Right ventricle myocardium inferior (tissue), 1 donor: ENCODE measurements around the gene KRTAP9-1. TPM values are rescaled to one million over a fixed set of nuclear protein-coding genes. Genes with fewer than 3 reads are reported as not detected.
"Not testable (repeated sequence)": the region's sequence is repeated elsewhere in the genome, so short reads cannot be mapped to it uniquely, and the experiment has no call there.

Source experiments
- ATAC-seq: fragments of 200-7000 bp; cut with Tn5 transposase; one replicate; pipeline ENCODE4 v1.9.1; 2020; ENCODE audit warnings: mild to moderate bottlenecking, moderate library complexity
- DNase-seq: peaks from one replicate; pipeline ENCODE4 v3.0.0; 2021; ENCODE audit errors: missing footprints
- intact Hi-C: fragments of 100-400 bp; cut with DNase I; formaldehyde crosslinking; loops from one replicate; pipeline ENCODE4 v1.11.0; 2022
- long read RNA-seq: library from polyadenylated mRNA; unstranded; transcript quantifications from one replicate; pipeline ENCODE4 v2.0.0, GENCODE V29; 2021
- total RNA-seq: library from RNA; stranded (reverse); fragmentation: NEBNext Ultra II Directional; extraction: Animal tissue kit (Norgen Biotek cat#: 25700); gene quantifications from one replicate; pipeline ENCODE4 v1.2.1, GENCODE V29; 2021
- donor health status: DM: no; HTN: yes; CAD: no; lungs with severe emphysema.

The KRTAP9-1 gene, protein sequence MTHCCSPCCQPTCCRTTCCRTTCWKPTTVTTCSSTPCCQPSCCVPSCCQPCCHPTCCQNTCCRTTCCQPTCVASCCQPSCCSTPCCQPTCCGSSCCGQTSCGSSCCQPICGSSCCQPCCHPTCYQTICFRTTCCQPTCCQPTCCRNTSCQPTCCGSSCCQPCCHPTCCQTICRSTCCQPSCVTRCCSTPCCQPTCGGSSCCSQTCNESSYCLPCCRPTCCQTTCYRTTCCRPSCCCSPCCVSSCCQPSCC
- not detected for total RNA-seq
- long read RNA-seq: 0 reads

DNA sequence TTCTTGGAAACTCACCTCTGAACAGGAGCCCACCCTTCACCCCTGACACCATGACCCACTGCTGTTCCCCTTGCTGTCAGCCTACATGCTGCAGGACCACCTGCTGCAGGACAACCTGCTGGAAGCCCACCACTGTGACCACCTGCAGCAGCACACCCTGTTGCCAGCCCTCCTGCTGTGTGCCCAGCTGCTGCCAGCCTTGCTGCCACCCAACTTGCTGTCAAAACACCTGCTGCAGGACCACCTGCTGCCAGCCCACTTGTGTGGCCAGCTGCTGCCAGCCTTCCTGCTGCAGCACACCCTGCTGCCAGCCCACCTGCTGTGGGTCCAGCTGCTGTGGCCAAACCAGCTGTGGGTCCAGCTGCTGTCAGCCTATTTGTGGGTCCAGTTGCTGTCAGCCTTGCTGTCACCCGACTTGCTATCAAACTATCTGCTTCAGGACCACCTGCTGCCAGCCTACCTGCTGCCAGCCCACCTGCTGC lies at the start of gene KRTAP9-1:
Gene KRTAP9-1, plus strand, starts transcription at position 51 of the 482 bp plus-strand sequence. Its CDS starts 0 bp downstream, at position 51.
- DNase-seq, ATAC-seq, intact Hi-C loops: not testable (repeated sequence)

DNA sequence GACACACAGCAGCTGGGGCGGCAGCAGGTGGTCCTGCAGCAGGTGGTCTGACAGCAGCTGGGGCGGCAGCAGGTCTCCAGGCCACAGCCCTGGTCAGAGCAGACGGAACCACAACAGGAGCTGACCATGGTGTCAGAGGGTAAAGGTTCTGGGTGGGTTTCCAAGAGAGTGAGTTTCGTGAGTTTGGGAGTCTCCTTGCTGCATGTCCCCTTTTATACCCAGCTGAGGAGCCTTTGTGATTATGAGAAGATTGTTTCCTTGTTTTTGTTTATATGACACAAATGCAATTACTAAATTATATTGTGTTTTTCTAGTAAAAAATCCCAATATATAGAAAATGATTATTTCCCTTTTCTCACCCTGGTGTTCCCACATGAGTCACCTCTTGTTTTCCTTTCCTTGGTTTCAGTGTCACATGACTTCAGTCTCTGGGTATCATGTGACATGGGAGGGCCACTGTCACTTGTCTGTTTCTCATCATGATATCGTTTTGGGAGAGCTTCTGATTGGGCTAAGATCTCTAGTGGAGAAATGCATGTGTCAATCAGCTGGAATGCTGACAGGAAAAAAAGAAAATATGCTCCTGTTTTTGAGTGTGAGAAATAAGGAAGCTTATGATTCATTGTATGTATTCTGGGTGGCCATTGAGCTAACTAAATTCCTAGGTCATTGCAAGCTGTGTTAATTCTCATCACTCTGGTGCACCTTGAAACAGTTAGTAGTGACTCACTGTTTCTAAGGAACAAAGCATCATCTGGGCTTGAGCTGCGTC lies 49.1 kb upstream of the KRTAP9-1 start, which contains the start of gene KRTAP4-6:
Gene KRTAP4-6, minus strand, starts transcription at position 185 of the 772 bp plus-strand sequence. Its CDS starts 57 bp downstream, at position 128.
- ATAC-seq: no peak
- DNase-seq: no peak

DNA sequence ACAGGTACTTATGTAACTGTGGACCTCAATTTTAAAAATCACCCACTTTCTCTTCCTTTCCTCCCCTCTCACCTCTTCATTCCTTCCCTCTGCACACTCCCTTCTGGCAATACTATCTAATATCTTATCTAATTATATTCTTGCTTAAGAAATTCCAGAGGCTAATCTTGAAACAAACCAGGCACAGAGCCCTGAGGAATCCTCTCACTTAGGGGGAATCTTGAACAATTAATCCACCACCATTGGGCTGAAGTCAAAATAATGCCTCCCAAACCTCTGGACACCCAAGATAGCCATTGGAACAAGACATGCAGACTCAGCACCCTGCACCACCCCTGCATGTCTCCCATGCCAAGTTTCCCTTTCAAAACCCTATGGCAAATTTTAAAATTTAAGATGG lies 48.3 kb upstream of the KRTAP9-1 start:
- ATAC-seq (no peak), DNase-seq (no peak)
- intact Hi-C loops: no loop called here

More for the DNA sequence above, 49.1 kb upstream of the KRTAP9-1 start, which contains the start of gene KRTAP4-6:
- intact Hi-C loops: no loop called here

DNA sequence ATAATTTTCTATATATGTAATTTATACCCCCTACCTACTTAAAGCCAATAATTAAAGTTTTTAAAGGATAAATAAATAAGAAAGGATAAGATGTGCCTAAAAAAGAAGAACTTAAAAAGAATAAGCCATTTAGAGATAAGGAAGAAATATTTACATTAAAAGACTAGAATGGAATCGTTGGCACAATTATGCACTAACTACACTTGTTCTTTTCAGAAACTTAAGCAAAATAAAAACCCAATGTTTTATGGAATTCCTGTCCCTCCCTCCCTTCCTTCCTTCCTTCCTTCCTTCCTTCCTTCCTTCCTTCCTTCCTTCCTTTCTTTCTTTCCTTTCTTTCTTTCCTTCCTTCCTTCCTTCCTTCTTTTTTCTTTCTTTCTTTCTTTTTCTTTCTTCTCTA lies 44.8 kb upstream of the KRTAP9-1 start:
- DNase-seq (no peak), ATAC-seq (no peak)
- intact Hi-C loops: no loop called here

DNA sequence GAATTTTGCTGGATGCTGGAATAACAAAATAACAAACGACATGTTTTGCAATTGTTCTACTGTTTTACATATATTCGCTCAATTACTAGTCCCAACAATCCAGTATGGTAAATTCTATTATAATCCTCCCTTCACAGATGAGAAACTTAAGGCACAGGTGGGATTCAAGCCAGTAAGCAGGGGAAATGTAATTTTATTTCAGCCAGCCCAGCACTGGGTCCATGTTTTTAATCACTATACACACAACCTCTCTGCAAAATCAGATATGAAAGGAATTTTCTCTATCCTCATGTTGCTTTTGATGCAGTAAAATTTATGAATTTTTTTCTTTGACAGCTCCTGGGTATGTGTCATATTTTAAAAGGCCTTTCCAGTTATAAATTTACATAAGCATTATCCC lies 44.4 kb upstream of the KRTAP9-1 start:
- intact Hi-C loops: no loop called here

DNA sequence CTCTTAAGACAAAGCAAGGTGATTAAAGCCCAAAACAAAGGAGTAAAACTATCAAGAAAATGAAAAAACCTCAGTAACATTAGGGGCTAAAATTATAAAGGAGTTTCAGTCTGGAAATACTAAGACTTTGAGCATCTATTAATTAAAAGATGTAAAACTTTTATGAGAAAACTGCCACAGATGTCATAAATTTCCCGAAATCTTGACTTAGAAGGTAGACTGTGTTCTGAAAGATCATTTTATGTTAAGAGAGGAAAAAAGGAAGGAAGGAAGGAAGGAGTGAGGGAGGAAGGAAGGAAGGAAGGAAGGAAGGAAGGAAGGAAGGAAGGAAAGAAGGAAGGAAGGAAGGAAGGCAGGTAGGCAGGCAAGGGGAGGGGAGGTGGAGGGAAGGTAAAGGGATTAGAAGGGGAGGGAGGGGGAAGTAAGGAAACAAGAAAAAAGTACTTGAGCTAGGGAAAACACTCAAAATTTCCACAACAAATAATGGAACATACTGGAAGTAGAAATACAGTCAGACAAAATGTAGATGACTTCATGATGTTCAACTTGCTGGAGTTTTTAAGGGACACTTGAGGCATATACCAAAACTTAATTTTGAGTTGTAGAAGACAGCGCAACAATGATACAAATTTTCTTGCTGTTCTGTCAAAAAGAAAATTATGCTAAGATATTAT lies 42.0 kb upstream of the KRTAP9-1 start:
- ATAC-seq (no peak), DNase-seq (no peak)
- intact Hi-C loops: no loop called here

More for the DNA sequence above, 44.4 kb upstream of the KRTAP9-1 start:
- DNase-seq: no peak
- no peak for ATAC-seq

DNA sequence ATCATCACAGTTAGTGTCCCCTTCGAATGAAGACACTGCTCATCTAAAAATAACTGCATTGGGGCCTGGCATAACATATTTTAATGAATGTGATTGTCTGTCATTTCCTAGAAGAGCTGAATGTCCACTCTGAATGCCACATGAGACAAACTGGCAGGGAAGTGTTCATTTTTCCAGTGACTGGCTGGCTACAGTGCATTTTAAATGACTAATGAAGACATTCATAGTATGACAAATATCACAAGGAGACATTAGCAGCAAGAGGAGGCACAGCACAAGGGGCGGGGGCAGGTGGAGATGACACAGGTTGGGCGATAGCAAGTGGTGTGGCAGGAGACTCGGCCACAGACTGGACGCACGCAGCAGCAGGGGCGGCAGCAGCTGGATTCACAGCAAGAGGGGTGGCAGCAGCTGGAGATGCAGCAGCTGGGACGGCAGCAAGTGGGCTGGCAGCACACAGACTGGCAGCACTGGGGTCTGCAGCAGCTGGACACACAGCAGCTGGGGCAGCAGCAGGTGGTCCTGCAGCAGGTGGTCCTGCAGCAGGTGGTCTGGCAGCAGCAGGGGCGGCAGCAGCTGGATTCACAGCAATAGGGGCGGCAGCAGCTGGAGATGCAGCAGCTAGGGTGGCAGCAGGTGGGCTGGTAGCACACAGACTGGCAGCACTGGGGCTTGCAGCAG lies 40.6 kb upstream of the KRTAP9-1 start:
- intact Hi-C loops, DNase-seq, ATAC-seq: not testable (repeated sequence)

DNA sequence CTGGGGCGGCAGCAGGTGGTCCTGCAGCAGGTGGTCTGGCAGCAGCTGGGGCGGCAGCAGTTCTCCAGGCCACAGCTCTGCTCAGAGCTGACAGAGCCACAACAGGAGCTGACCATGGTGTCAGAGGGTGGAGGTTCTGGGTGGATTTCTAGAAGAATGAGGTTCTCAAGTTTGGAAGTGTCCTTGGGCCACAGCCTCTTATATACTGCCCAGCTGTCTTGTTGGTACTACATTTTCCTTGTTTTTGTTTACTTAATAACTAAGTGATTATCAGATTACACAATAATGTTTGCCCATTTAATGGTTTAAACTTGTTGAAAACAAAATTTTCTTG lies 40.1 kb upstream of the KRTAP9-1 start, which contains the start of gene KRTAP4-5:
Gene KRTAP4-5, minus strand, starts transcription at position 174 of the 334 bp plus-strand sequence. Its CDS starts 58 bp downstream, at position 116.
- intact Hi-C loops: no loop called here
- DNase-seq (no peak), ATAC-seq (no peak)

DNA sequence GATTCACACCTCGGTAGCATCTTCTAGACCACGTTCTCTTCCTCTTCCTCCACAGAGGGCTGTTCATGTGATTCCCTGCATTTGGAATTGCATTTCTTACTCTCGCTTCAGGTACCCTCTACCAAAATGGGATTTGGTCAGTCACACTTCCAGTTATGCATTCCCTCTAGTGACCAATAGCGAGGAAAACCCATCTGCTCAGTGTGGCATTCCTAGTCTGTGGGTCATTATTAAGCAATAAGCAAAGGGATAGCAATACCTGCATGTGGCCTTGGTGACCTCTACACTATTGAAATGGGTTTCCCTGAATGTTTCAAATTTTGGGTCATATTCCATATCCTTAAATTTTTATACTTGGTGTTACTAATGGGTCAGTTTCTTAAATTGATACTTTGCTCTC lies 39.7 kb upstream of the KRTAP9-1 start:
- ATAC-seq (no peak), DNase-seq (no peak)
- intact Hi-C loops: no loop called here

DNA sequence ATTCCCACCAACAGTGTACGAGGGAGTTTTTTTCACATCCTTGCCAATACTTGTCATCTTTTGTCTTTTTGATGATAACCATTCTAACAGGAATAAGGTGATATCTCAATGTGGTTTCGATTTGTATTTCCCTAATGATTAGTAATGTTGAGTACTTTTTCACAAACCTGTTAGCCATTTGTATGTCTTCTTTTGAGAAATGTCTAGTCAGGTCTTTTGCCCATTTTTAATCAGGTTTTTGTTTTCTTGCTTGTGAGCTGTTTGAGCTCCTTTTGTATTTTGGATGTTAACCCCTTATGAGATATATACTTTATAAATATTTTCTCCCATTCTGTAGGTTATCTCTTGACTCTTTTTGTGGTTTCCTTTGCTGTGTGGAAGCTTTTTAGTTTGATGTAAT lies 38.2 kb upstream of the KRTAP9-1 start:
- ATAC-seq (no peak), DNase-seq (no peak)
- intact Hi-C loops: no loop called here

DNA sequence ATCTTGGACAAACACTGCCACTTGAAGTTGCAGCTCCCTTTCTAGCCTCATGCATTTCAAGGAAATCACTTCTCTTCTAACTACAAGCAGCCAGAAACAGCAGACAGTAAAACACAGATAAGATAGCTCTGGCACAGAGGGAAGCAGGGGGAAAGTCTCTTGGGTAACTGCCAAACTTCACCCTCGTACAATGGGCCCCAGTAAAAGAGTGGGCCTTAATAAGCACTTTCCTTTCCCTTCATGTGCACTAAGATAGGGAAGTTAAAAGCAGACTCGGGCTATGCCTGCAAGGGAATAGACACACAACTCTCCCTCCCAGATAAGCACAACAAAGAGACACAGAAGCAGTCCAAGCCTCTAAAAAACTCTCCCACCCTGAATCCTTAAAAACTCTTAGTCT lies 35.8 kb upstream of the KRTAP9-1 start:
- DNase-seq (no peak), ATAC-seq (no peak)
- intact Hi-C loops: no loop called here

DNA sequence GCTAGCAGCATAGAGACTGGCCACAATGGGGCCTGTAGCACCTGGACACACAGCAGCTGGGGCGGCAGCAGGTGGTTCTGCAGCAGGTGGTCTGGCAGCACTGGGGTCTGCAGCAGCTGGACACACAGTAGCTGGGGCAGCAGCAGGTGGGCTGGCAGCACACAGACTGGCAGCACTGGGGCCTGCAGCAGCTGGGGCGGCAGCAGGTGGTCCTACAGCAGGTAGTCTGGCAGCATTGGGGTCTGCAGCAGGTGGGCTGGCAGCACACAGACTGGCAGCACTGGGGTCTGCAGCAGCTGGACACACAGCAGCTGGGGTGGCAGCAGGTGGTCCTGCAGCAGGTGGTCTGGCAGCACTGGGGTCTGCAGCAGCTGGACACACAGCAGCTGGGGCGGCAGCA lies 29.5 kb upstream of the KRTAP9-1 start:
- ATAC-seq, intact Hi-C loops: not testable (repeated sequence)

DNA sequence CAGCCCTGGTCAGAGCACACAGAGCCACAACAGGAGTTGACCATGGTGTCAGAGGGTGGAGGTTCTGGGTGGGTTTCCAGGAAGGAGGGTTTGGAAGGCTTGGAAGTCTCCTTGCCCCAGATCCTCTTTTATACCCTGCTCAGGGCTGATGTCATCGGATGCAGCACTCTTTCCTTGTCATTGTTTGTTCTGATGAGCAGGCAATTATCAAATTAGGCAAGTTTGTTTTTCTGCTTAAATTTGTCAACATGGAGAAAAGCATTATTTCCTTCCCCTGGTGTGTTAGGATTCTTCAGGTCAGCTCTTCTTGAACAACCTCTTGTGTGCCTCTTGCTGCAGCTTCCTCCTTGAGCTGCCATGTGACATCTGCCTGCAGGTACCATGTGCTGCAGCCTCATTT lies 29.0 kb upstream of the KRTAP9-1 start, which contains the start of gene KRTAP4-4:
Gene KRTAP4-4, minus strand, starts transcription at position 101 of the 400 bp plus-strand sequence. Its CDS starts 57 bp downstream, at position 44.
- DNase-seq (no peak), ATAC-seq (no peak)
- intact Hi-C loops: no loop called here

More for the DNA sequence above, 29.5 kb upstream of the KRTAP9-1 start:
- DNase-seq: not testable (repeated sequence)

DNA sequence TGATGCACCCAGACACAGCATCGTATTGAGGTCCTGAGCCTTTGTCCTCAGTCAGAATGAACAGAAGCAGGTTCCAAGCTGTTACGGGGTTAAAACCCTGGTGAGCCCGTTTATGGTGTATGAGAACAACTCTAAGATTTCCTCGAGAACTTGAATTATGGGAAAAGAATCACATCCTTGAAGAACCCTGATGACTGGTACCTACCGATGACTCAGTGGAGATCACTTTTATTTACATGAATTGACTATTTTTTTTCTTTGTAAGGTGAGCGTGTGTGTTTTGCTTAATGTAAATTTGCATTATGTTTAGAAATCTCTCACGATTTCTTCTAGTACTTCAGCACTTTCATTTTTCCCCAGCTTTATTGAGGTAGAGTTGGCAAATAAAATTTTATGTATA lies 25.9 kb upstream of the KRTAP9-1 start:
- DNase-seq (no peak), ATAC-seq (no peak)
- intact Hi-C loops: no loop called here

DNA sequence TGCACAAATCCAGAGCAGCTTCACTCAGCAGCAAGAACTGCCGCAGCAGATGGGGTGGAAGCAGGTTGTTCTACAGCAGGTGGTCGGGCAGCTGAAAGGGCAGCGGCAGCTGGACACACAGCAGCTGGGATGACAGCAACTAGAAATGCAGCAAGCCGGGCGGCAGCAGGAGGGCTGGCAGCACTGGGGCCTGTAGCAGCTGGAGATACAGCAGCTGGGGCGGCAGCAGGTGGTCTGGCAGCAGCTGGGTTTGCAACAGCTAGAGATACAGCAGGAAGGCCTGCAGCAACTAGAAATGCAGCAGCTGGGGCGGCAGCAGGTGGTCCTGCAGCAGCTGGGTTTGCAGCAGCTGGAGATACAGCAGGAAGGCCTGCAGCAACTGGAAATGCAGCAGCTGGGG lies 22.1 kb upstream of the KRTAP9-1 start:
- intact Hi-C loops: no loop called here
- no peak for DNase-seq
- no peak for ATAC-seq

DNA sequence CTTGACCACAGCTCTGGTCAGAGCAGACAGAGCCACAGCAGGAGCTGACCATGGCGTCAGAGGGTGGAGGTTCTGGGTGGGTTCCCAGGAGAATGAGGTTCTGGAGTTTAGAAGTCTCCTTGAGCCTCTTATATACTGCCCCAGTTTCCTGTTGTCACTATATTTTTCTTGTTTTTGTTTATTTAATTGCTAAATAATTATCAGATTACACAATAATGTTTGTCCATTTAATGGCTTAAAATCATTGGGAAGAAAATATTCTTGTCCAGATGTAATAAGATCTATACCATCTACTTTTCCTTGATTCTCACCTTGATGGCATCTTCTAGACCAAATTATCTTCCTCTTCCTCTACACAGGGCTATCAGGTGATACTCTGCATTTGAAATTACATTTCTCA lies 21.6 kb upstream of the KRTAP9-1 start, which contains the start of gene KRTAP4-3:
Gene KRTAP4-3, minus strand, starts transcription at position 101 of the 400 bp plus-strand sequence. Its CDS starts 49 bp downstream, at position 52.
- DNase-seq (no peak), ATAC-seq (no peak)
- intact Hi-C loops: no loop called here

DNA sequence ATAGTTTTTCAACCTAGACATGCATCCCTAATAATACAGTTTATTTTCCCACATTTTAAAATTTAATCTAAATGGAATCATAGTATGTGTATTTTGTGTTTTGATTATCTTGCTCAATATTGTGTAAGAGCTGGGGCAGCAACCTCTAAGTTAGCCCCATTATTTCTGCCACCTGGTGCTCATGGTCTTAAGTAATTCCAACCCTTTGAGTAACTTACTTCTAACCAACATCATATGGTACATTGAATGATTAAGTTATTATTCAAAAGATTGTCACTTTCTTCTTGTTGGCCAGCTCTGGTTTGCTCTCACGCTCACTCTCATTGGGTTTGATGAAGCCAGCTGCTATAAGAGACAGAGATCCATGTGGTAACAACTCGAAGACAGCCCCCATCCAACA lies 17.8 kb upstream of the KRTAP9-1 start:
- intact Hi-C loops: no loop called here
- ATAC-seq: no peak
- no peak for DNase-seq

DNA sequence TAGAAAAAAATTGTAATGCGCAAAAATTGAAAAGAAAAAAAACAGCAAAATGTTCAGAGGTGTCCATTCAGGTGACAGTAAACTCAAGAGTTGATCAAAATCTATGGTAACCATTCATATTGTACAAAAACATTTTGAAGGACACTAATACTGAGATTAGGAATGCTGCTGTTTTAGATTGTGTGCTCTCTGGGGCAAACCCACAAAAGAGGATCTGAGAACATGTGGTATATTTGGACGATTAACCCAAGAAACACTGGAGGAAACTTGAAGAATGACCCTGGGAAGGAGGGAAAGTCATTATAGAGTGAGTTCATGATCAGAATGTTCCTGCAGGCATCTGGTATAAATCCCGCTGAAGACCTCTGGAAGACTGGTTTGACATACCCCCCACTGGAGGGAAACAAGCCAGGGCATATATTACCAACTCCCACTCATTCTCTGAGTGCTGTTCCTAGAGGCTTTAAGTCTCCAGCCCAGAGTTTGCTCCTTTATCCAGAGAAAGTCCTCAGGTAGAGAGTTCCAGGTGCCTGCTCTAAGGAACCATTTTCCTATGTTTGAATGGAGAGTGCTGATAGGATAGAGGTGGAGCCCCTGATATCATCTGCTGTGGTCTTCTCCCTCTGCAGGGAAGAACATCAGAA lies 12.8 kb upstream of the KRTAP9-1 start:
- intact Hi-C loops: no loop called here

More for the DNA sequence above, 12.8 kb upstream of the KRTAP9-1 start:
- ATAC-seq (no peak), DNase-seq (no peak)
